Gastroesophageal sphincter (tissue), 3 donors: ENCODE measurements around the gene GGTLC2.

Experiments used
- POLR2A ChIP-seq, 2 donors: fragments of 450-650 bp; IDR thresholded peaks; one replicate each; pipeline ENCODE4 v1.6.1; 2017; ENCODE audit warnings: antibody characterized with exemption in 2 of 2, mild to moderate bottlenecking in 2 of 2, moderate library complexity in 1 of 2
- TF ChIP-seq, protein P1 (sequence below), 4 experiments: fragments of 200-600 bp in 2 of 4; fragments of 450-650 bp in 2 of 4; sonication (generic) in 1 of 4; IDR thresholded peaks; one replicate each; pipeline ENCODE4 v1.5.1; 2017 to 2019; ENCODE audit warnings: antibody characterized with exemption in 4 of 4, mild to moderate bottlenecking in 2 of 4, moderate library complexity in 2 of 4

- TF ChIP-seq, protein P1, sequence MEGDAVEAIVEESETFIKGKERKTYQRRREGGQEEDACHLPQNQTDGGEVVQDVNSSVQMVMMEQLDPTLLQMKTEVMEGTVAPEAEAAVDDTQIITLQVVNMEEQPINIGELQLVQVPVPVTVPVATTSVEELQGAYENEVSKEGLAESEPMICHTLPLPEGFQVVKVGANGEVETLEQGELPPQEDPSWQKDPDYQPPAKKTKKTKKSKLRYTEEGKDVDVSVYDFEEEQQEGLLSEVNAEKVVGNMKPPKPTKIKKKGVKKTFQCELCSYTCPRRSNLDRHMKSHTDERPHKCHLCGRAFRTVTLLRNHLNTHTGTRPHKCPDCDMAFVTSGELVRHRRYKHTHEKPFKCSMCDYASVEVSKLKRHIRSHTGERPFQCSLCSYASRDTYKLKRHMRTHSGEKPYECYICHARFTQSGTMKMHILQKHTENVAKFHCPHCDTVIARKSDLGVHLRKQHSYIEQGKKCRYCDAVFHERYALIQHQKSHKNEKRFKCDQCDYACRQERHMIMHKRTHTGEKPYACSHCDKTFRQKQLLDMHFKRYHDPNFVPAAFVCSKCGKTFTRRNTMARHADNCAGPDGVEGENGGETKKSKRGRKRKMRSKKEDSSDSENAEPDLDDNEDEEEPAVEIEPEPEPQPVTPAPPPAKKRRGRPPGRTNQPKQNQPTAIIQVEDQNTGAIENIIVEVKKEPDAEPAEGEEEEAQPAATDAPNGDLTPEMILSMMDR (IDR thresholded peaks at IDR 0.05): no peak
- no peak for TF ChIP-seq POLR2A (IDR thresholded peaks at IDR 0.05)
Observed at GRCh38 chr22:22598144-22598543, 46.3 kb upstream of the GGTLC2 start.
